GM18508 (cell line): ENCODE measurements around the gene ZNF689.

Experiments used
- ATAC-seq: cut with Tn5 transposase; IDR thresholded peaks from one replicate; pipeline ENCODE4 v1.9.1; 2021; ENCODE audit warnings: moderate number of reproducible peaks; ENCODE audit not compliant: insufficient read depth, unreplicated experiment

The ZNF689 gene

GRCh38 chr16:30567160-30567990 is 42.8 kb downstream of the ZNF689 start:
- no peak for ATAC-seq

GRCh38 chr16:30566531-30566930 is 43.7 kb downstream of the ZNF689 start:
- ATAC-seq, result no peak

GRCh38 chr16:30565984-30566383 is 44.2 kb downstream of the ZNF689 start:
- no peak for ATAC-seq

GRCh38 chr16:30565526-30565925 is 44.7 kb downstream of the ZNF689 start:
- ATAC-seq, result no peak

- no peak for ATAC-seq
Measured at GRCh38 chr16:30562021-30562420, 48.2 kb downstream of the ZNF689 start.

- no peak for ATAC-seq
Measured at GRCh38 chr16:30561089-30561816, 48.9 kb downstream of the ZNF689 start.

GRCh38 chr16:30559690-30560089 is 50.5 kb downstream of the ZNF689 start:
- ATAC-seq, result no peak

- ATAC-seq, result no peak
Measured at GRCh38 chr16:30558789-30559377, 51.3 kb downstream of the ZNF689 start.

- peak; percentile 52 for ATAC-seq
Measured at GRCh38 chr16:30557957-30558788, 52.0 kb downstream of the ZNF689 start, which contains the start of gene ZNF764. Gene ZNF764, minus strand, starts transcription at chr16:30558374. Its CDS starts 192 bp downstream, at chr16:30558182.

GRCh38 chr16:30557707-30557956 is 52.6 kb downstream of the ZNF689 start:
- no peak for ATAC-seq

- ATAC-seq, result no peak
Measured at GRCh38 chr16:30556125-30556473, 54.1 kb downstream of the ZNF689 start.

GRCh38 chr16:30555315-30556124 is 54.7 kb downstream of the ZNF689 start:
- ATAC-seq, result no peak

GRCh38 chr16:30554557-30555314 is 55.5 kb downstream of the ZNF689 start:
- no peak for ATAC-seq

GRCh38 chr16:30553393-30553899 is 56.7 kb downstream of the ZNF689 start:
- ATAC-seq, result no peak

GRCh38 chr16:30552956-30553355 is 57.2 kb downstream of the ZNF689 start:
- no peak for ATAC-seq
